Parathyroid adenoma (tissue), 2 donors: ENCODE measurements around the gene ASB7.

Experiments
- H2AFZ ChIP-seq: fragments of 300-600 bp; sonication (generic); one replicate; pipeline ENCODE4 v1.7.0; 2017; ENCODE audit warnings: antibody characterized with exemption, mild to moderate bottlenecking
- H3K27ac ChIP-seq: fragments of 300-600 bp; sonication (generic); one replicate; pipeline ENCODE4 v1.7.0; 2017
- H3K27me3 ChIP-seq: fragments of 300-600 bp; sonication (generic); one replicate; pipeline ENCODE4 v1.7.0; 2017; ENCODE audit warnings: low read length; ENCODE audit not compliant: control insufficient read depth, insufficient read depth
- H3K36me3 ChIP-seq: fragments of 300-600 bp; sonication (generic); one replicate; pipeline ENCODE4 v1.7.0; 2017; ENCODE audit warnings: low read length; ENCODE audit not compliant: control insufficient read depth, insufficient read depth
- H3K4me1 ChIP-seq: fragments of 300-600 bp; sonication (generic); one replicate; pipeline ENCODE4 v1.7.0; 2017; ENCODE audit warnings: control low read depth
- H3K4me2 ChIP-seq: fragments of 300-600 bp; sonication (generic); one replicate; pipeline ENCODE4 v1.7.0; 2017; ENCODE audit warnings: low read length
- H3K4me3 ChIP-seq: fragments of 300-600 bp; sonication (generic); one replicate; pipeline ENCODE4 v1.7.0; 2017; ENCODE audit warnings: low read depth, low read length
- H3K79me2 ChIP-seq: fragments of 300-600 bp; sonication (generic); one replicate; pipeline ENCODE4 v1.7.0; 2017; ENCODE audit warnings: control low read depth
- H3K9ac ChIP-seq: fragments of 300-600 bp; sonication (generic); one replicate; pipeline ENCODE4 v1.7.0; 2017; ENCODE audit warnings: mild to moderate bottlenecking
- H3K9me3 ChIP-seq: fragments of 300-600 bp; sonication (generic); one replicate; pipeline ENCODE4 v1.7.0; 2017; ENCODE audit warnings: low read length; ENCODE audit not compliant: control insufficient read depth
- CTCF ChIP-seq: fragments of 300-600 bp; sonication (generic); IDR thresholded peaks from one replicate; pipeline ENCODE4 v1.7.0; 2017; ENCODE audit warnings: antibody characterized with exemption, mild to moderate bottlenecking
- donor health status: primary hyperparathyroidism.

ASB7 gene

GRCh38 chr15:100635406-100636071, 33.1 kb downstream of the ASB7 start:
- Histone ChIP-seq H3K79me2 (peaks cover 28% of the 10 kb centered on the region), H3K36me3 (no peaks in the 10 kb centered on the region), H3K4me2 (no peak overlapping the region), H3K4me3 (no peak overlapping the region), H3K27ac (no peak overlapping the region), H3K4me1 (no peaks in the 10 kb centered on the region), H3K9ac (no peak overlapping the region), H3K27me3 (no peaks in the 10 kb centered on the region), H2AFZ (no peak overlapping the region), H3K9me3 (no peaks in the 10 kb centered on the region)
- no peak for TF ChIP-seq CTCF

- TF ChIP-seq CTCF, result no peak
- Histone ChIP-seq H3K4me3 (no peak overlapping the region), H3K27ac (no peak overlapping the region), H2AFZ (no peak overlapping the region), H3K9me3 (no peaks in the 10 kb centered on the region), H3K27me3 (no peaks in the 10 kb centered on the region), H3K79me2 (peaks cover 8% of the 10 kb centered on the region), H3K9ac (no peak overlapping the region), H3K36me3 (no peaks in the 10 kb centered on the region), H3K4me1 (no peaks in the 10 kb centered on the region), H3K4me2 (no peak overlapping the region)
Measured at GRCh38 chr15:100638177-100638730, 35.9 kb downstream of the ASB7 start.

- Histone ChIP-seq H2AFZ (no peak overlapping the region), H3K4me2 (no peak overlapping the region), H3K9me3 (no peaks in the 10 kb centered on the region), H3K4me1 (no peaks in the 10 kb centered on the region), H3K27ac (no peak overlapping the region), H3K9ac (no peak overlapping the region), H3K36me3 (no peaks in the 10 kb centered on the region), H3K27me3 (no peaks in the 10 kb centered on the region), H3K79me2 (no peaks in the 10 kb centered on the region), H3K4me3 (no peak overlapping the region)
- no peak for TF ChIP-seq CTCF
Measured at GRCh38 chr15:100642213-100642949, 40.0 kb downstream of the ASB7 start.

GRCh38 chr15:100642950-100643338, 40.6 kb downstream of the ASB7 start:
- no peak overlapping the region for H3K27ac ChIP-seq
- H3K4me3 ChIP-seq, result no peak overlapping the region
- no peak for TF ChIP-seq CTCF
- H3K4me2 ChIP-seq, result no peak overlapping the region
- no peak overlapping the region for H3K9ac ChIP-seq
- H3K9me3 ChIP-seq, result no peaks in the 10 kb centered on the region
- H3K4me1 ChIP-seq, result no peaks in the 10 kb centered on the region
- no peaks in the 10 kb centered on the region for H3K36me3 ChIP-seq
- no peaks in the 10 kb centered on the region for H3K27me3 ChIP-seq
- no peak overlapping the region for H2AFZ ChIP-seq
- no peaks in the 10 kb centered on the region for H3K79me2 ChIP-seq
